GM12874 (cell line): ENCODE results near the gene ADCY7.

Source experiments
- TF ChIP-seq, protein P1 (sequence below): IDR thresholded peaks from 2 replicates; pipeline ENCODE4 v1.5.1; 2011; ENCODE audit warnings: low read depth, mild to moderate bottlenecking, control low read depth, low read length, moderate library complexity; ENCODE audit not compliant: insufficient read depth

Gene ADCY7

GRCh38 chr16:50270510-50271147, 4.3 kb downstream of the ADCY7 start:
- TF ChIP-seq, protein P1, sequence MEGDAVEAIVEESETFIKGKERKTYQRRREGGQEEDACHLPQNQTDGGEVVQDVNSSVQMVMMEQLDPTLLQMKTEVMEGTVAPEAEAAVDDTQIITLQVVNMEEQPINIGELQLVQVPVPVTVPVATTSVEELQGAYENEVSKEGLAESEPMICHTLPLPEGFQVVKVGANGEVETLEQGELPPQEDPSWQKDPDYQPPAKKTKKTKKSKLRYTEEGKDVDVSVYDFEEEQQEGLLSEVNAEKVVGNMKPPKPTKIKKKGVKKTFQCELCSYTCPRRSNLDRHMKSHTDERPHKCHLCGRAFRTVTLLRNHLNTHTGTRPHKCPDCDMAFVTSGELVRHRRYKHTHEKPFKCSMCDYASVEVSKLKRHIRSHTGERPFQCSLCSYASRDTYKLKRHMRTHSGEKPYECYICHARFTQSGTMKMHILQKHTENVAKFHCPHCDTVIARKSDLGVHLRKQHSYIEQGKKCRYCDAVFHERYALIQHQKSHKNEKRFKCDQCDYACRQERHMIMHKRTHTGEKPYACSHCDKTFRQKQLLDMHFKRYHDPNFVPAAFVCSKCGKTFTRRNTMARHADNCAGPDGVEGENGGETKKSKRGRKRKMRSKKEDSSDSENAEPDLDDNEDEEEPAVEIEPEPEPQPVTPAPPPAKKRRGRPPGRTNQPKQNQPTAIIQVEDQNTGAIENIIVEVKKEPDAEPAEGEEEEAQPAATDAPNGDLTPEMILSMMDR: no peak

- TF ChIP-seq, protein P1: no peak
Observed at GRCh38 chr16:50271148-50272041, 5.0 kb downstream of the ADCY7 start.

GRCh38 chr16:50272111-50272571, 5.8 kb downstream of the ADCY7 start:
- TF ChIP-seq, protein P1: no peak

GRCh38 chr16:50272687-50273381, 6.5 kb downstream of the ADCY7 start:
- TF ChIP-seq, protein P1: no peak

GRCh38 chr16:50273382-50273690, 7.0 kb downstream of the ADCY7 start:
- TF ChIP-seq, protein P1: no peak

- TF ChIP-seq, protein P1: no peak
Observed at GRCh38 chr16:50273888-50274325, 7.6 kb downstream of the ADCY7 start.

GRCh38 chr16:50274326-50275097, 8.2 kb downstream of the ADCY7 start:
- TF ChIP-seq, protein P1: no peak
